DMS114 treated with DMSO at 0.1 percent for 48 hours (cell line): ENCODE measurements around the gene UBR3.
A peak's percentile ranks its signal among the peaks of the same experiment; 100 is the strongest.
"Not testable (repeated sequence)": the region's sequence is repeated elsewhere in the genome, so short reads cannot be mapped to it uniquely, and the experiment has no call there.

Source experiments
- DNase-seq: peaks from one replicate; lab custom pipeline; 2025; ENCODE audit not compliant: unreplicated experiment; lab: John Stamatoyannopoulos, UW

Gene UBR3

DNA sequence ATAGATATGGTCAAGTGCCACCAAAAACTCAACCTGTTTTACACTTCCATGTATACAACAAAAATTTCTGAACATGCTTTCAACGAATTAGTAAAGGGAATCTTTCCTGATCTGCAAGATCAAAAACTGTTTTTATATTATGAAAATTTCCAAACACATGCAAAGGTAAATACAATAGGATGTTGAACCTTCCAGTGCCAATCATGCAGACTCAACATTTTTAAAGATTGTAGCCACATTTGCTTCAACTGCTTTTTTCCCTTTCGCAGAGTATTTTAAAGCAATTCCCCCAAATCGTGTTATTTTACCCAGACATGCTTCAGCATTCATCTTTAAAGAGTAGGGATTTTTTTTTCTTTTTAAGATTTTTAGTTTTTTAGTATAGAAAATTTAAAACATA is 40.3 kb downstream of the UBR3 start:
- DNase-seq, result no peak

DNA sequence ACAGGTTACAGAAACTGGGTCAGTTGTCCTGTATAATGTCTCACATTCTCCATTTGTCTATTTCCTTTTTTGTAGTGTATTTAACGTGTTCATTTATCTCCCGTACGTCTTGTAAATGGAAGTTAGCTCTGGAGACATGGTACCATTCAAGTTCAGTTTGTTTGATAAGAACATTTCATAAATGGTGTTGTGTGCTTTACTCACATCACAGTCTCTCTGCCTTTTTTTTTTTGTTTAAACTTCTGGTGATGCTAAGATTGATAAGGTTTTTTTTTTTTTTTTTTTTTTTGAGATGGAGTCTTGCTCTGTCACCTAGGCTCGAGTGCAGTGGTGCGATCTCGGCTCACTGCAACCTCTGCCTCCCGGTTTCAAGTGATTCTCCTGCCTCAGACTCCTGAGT is 41.7 kb downstream of the UBR3 start:
- DNase-seq, result no peak

DNA sequence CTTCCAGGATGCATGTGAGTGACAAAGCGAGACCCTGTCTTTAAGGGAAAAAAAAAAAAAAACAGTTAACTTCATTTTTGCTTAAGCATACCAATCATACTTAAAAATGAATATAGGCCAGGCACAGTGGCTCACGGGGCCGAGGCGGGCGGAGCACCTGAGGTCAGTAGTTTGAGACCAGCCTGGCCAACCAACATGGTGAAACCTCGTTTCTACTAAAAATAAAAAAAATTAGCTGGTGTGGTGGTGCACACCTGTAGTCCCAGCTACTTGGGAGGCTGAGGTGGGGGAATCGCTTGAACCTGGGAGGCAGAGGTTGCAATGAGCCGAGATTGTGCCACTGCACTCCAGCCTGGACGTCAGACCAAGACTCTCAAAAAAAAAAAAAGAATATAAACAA is 44.1 kb downstream of the UBR3 start:
- DNase-seq, result not testable (repeated sequence)

DNA sequence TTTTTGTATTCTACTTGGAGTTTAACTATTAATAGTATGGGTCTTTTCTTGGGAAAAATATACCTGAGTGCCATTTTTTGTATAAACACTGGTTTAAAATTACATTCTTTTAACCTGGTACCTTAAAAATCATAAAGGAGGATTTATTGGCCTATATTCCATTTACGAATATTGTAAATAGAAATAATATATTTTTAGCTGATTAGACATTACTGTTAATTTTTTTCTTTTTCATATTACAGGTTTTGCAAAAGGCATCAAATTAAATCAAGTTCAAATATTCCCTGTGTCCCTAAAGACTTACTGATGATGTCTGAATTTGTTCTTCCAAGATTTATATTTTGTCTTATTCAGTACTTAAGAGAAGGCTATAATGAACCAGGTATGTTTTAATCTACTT is 44.7 kb downstream of the UBR3 start:
- DNase-seq, result no peak

DNA sequence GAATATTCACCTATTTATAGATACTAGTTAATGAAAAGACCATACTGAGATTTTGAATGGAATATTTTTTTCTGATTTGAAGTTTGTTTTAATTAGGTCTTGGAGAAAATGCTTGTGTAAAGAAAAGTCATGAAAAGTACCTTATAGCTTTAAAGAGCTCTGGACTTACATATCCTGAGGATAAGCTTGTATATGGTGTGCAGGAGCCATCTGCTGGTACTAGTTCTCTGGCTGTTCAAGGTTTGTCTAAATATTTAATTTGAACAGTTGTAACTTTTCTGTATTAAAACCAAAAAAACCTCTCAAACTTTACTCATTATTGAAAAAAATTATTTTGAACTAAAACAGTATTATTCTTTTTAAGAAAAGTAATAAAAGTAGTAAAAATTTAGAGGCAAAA is 50.1 kb downstream of the UBR3 start:
- peak; percentile 7 for DNase-seq

DNA sequence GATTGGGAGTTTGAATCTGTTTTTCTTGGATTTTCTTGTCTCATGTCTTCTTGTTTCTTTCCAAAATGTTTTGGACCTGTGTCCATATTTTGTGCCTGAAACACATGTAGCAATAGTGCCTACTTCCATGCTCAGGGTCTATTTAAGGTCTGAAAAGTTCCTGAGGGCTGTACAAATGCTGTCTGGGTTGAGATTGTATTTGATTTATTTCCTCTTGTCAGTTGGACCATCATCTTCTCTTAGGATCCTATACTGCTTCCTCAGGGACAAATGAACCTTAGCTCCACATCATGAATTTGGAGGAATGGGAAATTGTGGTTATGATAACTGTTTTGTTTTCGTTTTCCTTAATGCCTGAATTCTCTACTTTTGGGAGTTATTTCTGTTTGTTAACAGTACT is 59.9 kb downstream of the UBR3 start:
- no peak for DNase-seq

DNA sequence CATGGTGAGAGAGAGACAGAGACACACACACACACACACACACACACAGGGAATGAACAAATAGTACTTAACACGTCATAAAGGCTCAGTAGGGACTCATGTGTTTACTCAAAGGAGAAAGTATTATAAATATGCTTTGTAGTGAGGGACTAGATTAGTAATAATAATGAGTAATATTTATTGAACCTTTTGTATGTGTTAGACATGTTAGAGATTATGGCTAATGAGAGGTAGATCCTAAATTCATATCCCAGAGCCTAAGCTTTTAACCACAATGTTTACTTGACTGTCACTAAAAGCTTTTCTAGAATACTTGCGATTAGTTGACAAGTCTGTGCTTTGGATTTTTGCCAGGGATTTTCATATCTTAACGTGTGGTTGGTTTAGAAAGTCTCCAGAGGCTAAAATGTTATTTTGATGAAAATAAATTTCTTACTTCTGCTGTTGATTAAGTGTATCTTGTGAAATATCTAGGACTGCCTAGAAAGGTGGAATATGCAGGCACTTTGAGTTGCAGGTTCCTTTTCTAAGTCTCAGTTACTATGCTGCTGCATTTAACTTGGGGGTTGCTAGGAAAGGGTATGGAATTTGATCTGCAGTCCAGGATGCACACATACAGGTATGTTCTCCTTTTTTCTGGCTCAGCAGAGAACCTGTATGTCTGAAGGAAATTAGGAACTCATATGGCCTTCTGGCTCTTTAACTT is 64.5 kb downstream of the UBR3 start:
- DNase-seq, result no peak

DNA sequence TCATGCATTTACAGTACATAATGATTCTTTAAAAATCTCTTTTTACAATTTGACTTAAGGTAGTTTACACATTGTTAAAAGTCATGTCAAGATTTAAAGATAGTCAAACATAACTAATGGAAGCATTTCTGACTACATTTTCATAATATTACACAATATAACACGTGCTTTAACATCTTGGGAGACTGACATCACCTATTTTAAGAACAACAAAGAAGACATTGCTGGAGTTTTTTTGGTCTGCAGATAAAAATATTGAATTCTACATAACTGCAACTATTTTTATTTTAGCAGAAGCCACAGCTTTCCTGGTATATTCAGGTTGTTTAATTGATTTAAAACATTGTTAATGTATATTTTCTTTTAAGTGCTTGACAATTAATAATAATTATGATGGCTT is 65.7 kb downstream of the UBR3 start:
- DNase-seq, result no peak

DNA sequence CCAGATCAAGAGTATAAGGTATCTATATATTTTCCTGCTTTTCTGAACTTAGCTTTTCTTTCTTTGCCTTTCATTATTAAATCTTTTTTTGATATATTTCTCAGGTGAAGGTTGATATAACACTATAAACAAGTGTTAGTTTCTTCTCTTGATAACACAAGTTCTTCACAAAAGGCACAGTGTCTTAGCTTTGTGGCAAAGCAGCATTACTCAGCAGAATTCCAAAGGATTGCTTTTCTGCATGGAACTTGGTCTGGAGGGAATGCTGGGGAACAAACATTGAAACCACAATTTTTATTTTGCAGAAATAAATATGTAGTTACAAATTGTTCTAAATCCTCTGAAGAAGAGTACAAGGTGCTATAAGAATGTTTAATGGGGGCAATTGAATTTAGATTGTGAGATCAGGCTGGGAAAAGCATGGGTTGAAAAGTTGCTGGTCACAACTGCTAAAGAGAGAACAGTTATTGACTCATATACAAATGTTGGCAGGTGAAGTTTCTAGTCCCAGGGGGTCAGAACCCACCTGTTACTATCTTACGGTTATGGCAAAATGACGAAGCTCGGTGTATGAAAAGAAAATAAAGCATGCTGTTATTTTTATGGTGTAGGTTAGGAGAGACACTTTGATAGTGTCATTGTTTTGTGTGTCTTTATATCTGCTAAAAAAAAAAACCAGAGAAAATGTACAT is 68.2 kb downstream of the UBR3 start:
- DNase-seq, result no peak

DNA sequence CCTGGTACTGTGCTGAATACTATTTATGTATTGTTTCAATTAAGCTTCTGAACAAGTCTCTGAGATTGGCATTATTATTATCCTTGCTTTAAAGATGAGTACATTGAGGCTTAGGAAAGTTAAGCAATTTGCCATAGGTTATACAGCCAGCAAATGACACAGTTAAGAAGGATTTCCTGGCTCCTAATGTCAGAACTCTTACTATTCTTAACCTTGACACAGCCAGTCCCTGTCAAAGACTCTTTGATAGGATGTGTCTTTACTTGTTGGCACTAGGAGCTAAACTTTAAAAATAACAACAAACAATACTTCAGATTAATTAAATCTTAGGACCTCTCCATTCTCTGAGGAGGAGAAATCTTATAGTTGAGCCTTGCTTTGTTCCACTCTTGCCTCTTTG is 70.6 kb downstream of the UBR3 start:
- DNase-seq, result no peak

DNA sequence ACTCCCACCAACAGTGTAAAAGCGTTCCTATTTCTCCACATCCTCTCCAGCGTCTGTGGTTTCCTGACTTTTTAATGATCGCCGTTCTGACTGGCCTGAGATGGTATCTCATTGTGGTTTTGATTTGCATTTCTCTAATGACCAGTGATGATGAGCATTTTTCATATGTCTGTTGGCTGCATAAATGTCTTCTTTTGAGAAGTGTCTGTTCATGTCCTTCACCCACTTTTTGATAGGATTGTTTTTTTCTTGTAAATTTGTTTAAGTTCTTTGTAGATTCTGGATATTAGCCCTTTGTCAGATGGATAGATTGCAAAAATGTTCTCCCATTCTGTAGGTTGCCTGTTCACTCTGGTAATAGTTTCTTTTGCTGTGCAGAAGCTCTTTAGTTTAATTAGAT is 72.8 kb downstream of the UBR3 start:
- not testable (repeated sequence) for DNase-seq

DNA sequence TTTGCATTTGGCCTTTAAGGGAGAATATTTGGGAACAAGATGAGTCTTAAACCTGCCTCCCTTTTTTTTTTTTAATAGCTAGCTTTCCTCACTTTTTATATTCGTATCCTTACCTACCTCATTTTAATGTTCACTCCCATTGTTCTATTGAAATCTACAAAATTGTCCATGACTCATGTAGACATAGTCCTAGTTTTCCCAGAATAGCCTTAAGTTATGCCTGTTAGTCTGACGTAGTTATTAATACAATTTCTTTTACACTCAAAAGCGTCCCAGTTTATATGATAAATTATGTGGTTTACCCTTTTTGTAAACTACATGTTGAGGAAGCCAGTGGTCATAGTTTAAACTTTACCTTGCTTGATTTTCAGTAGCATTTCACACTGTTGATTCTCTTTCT is 73.4 kb downstream of the UBR3 start:
- DNase-seq, result no peak

DNA sequence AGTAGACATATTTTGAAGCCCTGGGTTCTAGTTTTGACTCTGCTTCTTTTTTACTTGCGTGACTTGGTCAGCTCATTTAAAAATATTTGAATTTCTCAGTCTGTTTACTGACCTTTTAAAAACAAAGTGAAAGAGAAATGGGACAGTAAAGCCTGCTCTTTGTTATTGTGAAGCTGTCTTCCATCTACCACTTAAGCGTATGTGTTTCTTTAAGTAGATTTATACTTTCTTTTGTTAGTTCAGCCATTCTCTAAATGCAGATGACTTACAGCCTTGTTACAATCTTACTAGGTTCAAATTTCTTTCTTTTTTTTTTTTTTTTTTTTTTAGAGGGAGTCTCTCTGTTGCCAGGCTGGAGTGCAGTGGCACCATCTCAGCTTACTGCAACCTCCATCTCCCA is 79.5 kb downstream of the UBR3 start:
- no peak for DNase-seq

DNA sequence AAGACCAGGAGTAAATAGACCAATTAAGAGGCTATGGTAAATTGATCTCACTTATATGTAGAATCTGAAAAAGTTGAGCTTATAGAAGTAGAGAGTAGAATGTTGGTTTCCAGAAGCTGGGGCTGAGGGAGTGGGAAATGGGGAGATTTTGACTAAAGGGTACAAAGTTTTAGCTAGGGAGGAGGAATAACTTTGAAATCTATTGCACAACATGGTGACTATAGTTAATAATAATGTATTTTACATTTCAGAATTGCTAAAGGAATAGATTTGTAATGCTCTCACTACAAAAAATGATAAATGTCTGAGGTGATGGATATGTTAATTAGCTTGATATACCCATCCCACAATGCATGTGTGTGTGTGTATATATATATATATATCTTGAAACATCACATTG is 82.1 kb downstream of the UBR3 start:
- DNase-seq, result no peak

DNA sequence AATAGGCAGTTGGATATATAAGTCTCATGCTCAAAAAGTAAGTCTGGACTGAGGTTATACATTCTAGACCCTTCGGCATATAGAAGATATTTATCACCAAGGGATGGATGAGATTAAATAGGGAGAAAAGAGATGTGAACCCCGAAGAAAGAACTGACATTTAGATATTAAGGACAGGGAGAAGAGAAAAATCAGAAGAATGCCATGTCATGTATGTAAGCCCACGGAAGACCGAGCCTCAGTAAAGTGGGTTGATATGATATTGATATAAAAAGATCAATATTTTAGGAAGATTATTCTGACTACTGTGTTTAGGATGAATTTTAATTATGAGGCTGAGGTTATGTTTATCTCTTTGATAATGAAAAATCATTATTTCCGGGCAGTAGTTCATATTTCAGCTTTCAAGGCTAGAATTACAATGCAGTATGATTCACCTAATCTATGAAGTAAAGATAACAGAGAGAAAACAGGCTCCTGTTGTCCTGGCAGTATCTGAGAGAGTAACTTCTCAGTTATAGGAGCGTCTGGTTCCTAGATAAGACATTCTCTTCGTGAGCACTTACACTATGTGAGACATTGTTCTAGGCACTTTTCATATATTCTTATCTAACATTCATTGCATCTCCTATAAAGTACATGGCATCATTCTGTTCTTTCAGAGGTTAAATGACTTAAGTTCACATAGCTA is 83.0 kb downstream of the UBR3 start:
- DNase-seq, result no peak

DNA sequence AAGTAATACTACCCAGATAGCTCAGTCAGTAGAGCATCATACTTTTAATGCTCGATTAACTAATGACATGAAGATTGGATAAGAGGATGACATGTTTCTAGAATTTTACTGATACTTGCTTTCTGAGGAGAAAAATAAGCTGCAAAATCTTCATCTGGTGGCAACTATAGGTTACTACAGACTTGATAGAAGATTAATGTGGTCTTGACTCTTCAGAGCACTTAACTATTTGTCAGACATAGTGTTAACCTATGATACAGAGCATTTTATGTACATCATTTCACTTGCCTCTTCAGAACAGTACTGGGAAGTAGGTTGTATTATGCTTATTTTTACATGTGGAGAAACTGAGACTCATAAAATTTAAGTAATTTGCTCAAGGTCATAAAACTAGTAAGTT is 83.9 kb downstream of the UBR3 start:
- DNase-seq, result no peak

DNA sequence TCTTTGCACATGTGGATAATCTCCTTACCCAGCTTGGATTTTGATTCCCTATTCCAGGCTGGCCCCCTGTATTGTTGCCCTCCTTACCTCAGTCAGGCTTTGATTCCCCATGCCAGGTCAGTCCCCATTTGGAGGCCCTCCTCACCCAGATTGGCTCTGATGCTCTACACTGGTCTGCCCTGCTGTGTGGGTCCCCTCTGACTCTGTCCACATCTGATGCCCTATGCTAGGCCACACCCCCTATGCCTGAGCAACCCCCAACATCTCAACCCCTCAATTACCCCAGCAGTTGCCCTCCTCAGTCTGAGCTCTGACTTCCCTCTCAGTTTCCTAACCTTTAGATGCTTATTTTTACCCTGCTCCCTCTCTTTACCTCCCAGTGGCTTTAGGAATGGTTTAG is 89.4 kb downstream of the UBR3 start:
- DNase-seq, result no peak

DNA sequence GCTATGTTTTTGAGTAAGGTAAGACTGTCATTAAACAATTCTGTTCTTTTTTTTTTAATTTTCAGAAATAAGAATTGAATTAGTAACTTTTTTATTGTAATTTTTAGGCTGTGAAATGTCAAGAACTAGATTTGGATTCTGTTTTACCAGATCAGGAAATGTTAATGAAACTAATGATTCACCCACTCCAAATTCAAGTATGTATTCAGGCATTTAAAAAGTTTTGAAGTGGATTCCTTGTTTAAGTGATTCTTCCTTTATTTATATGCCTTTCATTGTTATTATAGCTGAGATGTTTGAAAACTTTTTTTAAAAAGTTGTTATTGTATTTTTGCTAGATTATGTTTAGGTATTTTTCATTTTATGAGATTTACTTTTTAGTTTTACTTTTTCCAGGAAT is 96.7 kb downstream of the UBR3 start:
- no peak for DNase-seq

DNA sequence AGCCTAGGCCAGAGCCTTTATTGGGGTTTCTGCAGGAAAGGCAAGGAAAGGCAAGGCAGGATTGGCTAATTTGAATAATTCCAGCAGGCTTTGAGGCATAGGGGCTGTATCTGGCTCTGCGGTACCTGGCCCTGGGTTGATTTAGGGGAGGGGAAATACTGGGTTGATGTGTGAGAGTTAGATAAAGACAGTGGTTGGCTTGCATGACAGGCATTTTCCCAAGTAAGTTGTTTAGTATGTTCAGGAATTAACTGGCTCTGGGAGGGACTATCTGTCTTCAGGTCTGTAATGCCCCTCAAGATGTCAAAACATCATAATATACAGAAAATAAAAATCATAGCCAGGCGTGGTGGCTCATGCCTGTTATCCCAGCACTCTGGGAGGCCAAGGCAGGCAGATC is 98.7 kb downstream of the UBR3 start:
- no peak for DNase-seq

DNA sequence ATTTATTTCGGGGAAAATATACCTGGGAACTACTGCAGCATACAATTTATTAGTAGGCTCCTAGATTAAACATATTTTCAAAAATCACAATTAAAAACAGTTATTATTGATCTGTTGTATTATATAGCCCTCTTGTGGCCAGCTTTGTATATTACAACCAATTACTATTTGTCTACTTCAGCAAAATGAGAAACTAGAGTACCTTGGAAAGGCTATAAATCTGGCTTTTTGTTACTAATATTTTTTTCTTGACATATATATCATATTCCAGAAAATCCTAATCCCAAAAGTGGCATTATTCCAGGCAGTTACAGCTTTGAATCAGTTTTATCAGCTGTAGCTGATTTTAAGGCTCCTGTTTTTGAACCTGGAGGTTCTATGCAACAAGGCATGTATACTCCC is 101.2 kb downstream of the UBR3 start:
- peak; percentile 6 for DNase-seq

DNA sequence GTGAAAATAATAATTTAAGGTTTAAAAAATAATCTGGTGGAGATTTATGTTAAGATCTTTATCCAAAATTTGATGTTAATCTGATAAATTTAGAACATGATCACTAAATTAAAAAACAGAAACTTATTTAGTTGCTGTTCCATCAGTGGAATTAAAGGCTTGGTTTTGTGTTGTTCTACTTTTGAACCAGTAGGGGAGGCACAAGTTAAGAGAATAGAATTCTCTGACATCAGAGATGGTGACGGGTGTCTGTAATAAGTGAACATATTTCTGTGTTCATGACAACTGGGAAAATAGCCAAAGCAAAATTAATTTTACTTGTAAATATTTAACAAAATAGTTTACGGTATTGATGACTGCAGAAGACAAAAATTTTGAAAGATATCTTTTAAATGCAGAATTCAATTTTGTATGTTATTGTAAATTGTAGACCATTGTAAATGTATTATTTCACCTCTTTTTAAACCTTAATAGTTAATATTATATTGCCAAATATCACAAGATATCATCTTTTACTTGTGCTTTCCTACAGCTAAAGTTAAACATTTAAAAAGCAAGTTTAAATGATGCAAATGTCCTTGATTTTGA is 106.0 kb downstream of the UBR3 start:
- DNase-seq, result no peak

DNA sequence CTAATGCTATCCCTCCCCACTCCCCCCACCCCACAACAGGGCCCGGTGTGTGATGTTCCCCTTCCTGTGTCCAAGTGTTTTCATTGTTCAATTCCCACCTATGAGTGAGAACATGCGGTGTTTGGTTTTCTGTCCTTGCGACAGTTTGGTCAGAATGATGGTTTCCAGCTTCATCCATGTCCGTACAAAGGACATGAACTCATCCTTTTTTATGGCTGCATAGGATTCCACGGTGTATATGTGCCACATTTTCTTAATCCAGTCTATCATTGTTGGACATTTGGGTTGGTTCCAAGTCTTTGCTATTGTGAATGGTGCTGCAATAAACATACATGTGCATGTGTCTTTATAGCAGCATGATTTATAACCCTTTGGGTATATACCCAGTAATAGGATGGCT is 109.4 kb downstream of the UBR3 start:
- DNase-seq, result not testable (repeated sequence)
